Activated CD8-positive, alpha-beta memory T cell treated with anti-CD3 and anti-CD28 coated beads for 24 hours (primary cell): ENCODE results near the gene LRCOL1.

ENCODE experiments used
- DNase-seq: peaks from one replicate; pipeline ENCODE4 v3.0.0-alpha.2; 2020

Gene LRCOL1

DNA sequence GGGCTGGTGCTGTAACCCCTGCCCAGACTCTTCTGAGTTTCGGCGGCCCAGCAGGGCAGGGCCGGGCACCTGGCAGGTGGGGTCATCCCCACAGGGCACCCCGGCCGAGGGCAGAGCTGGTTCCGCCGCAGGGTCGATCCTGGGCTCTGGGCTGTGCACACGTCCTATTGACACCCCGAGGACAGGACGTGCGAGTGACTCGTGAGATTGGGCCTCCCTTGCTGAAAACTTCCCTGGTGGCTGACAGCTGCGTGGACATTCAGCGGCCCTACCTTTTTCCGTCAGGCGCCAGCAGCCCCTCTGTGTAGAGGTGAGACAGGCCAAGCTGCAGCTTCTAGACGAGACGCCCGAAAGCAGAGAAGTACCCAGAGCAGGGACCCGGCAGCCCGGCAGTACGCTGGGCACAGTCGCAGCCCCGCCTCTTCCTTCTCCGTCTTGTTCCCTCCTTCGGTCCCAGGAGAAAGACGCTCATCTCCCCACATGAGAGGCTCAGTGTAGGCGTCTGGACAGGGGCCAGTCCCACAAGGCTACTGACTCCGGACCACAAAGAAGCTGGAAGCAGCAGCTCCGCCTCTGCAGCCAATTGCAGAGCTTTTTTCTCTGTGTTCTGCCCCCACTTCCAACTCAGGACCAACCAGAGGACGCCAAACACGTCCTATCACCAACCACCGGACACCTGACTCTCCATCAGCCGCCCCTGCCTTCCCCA, at the start of gene LRCOL1:
TSS of gene LRCOL1 (minus strand) at position 532 of the 709 bp plus-strand sequence. CDS start 4,331 bp downstream, outside the sequence.
- no peak for DNase-seq

GRCh38 chr12:132660052-132660451, 49.7 kb upstream of the LRCOL1 start:
- no peak for DNase-seq

DNA sequence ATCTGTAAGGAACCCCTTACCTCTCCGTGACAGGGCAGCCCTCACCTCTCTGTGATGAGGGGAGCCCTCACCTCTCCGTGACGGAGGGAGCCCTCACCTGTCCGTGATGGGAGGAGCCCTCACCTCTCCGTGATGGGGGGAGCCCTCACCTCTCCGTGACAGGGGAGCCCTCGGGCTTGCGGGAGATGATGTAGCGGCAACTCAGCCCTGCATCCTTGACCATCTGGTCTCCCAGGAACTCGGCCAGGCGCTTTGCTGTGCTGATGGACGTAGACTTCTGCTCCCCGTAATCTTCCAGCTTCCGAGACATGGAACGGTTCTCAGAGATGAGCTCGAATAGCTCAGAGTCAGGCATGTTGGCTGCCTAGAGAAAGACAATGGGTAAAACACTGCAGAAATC, 48.8 kb upstream of the LRCOL1 start:
- DNase-seq, result no peak

DNA sequence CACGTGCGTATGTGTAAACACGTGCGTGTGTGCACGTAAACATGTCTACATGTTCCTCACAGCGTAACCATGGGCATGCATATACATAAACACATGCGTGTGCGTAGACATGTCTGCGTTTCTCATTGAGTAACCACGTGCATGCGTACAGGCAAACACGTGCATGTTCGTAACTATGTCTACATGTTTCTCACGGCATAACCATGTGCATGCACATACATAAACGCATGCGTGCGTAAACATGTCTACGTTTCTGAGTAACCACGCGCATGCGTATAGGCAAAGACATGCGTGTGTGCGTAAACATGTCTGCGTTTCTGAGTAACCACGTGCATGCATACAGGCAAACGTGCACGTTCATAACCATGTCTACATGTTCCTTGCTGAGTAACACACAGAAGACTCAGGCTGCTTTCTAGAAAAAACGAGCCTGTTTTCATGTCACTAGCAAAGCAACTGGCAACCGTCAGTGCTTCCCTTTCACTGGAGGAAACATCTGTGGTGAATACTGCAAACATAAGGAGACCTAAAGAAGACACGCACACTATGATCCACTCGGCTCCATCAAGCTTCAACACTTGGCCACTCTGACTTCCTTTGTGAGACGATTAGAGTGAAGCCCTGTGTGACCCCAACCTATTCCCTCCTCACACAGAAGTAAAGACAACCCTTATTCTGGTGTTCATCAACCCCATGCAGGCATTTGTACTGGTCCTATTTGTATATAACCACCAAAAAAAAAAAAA, 47.9 kb upstream of the LRCOL1 start:
- no peak for DNase-seq

GRCh38 chr12:132657004-132657727, 46.8 kb upstream of the LRCOL1 start:
- no peak for DNase-seq

- no peak for DNase-seq
Measured at GRCh38 chr12:132653567-132654290, 43.3 kb upstream of the LRCOL1 start.

DNA sequence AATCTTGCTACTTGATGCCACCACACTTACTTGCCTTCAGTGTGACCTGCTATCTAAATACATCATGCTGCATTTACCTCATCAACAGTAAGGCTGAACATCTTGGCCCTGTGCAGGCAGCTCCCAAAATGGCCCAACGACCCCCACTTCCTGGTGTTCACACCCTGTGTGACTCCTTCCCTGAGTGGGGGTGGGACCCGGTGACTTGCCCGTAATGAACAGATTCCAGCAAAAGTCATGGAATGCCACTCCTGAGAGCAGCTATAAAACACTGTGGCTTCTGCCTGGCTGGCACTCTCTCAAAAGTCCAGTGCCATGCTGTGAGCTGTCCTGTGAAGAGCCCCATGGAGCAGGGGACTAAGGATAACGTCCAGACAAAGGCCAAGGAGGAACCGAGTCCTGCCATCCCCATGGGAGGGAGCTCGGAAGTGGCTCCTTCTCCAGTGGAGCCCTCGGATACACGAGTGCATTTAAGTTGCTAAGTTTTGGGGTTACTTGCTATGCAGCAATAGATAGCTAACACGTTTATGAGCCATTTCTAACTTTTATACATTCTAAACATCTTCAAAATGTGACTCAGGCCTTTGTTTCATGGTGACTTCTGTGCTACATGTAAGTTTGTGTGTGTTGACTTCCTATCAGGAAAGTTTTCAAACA, 41.2 kb upstream of the LRCOL1 start:
- DNase-seq, result no peak

GRCh38 chr12:132649226-132649945, 39.0 kb upstream of the LRCOL1 start:
- no peak for DNase-seq

- no peak for DNase-seq
Measured at GRCh38 chr12:132648616-132649225, 38.3 kb upstream of the LRCOL1 start.

GRCh38 chr12:132647858-132648257, 37.5 kb upstream of the LRCOL1 start:
- DNase-seq, result no peak

DNA sequence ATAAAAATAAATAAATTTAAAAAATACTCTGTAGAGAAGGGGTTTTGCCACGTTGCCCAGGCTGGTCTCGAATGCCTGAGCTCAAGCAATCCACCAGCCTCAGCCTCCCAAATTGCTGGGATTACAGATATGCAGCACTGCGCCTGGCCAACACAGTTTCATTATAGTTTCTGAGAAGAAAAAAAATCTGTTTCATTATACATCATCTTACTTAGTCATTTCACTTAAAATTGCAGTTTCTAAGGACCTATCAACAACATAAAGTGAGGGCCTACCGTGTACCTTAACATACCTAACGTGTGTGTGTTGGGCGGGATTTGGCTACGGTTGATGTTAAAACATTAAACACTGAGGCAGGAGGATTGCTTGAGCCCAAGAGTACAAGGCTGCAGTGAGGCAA, 36.5 kb upstream of the LRCOL1 start:
- DNase-seq, result no peak

DNA sequence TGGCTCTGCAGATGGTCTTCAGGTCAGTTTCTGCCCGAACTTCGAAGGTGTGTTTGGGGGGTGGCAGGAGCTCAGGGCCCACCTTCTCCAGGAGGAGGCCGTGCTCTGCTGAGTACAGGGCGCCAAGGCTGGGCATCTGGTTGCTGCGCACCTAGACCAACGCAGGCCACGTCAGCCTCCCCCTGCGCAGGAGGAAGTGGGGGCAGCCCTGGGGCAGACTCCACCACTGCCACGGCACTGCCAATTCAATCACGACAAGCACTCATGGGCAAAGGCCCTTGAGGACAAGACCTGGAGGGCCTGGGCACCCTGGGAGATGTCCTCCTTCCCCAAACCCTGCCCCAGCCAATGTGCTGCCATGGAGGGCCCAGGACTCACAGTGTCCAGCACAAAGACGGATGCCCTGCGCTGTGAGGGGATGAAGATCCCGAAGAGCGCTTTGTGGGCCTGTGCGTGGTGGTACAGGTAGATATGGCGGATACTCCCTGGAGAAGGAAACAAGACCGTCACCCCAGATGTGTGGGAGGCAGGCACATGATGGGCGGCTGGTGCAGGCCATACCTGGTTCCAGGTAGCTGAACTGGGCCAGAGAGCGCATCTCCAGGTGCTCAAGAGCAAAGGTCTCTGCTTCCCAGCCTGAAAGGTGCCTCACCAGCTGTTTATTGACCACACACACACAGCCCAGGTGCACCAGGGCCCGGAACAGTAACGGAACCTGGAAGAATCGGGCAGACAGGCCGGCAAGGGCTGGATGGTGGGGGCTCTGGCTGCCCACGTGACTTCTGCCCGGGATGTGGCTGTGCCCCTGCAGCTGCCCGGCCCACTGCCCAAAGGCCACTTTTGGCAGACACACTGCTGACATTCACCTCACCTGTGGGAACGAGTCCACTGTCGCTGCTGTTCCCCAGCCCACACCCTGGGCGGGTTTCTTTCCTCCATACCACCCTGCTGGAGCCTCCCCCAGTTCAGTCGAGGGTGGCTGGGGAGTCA, 32.8 kb upstream of the LRCOL1 start:
- no peak for DNase-seq

- DNase-seq, result no peak
Measured at GRCh38 chr12:132641811-132642650, 31.6 kb upstream of the LRCOL1 start.

DNA sequence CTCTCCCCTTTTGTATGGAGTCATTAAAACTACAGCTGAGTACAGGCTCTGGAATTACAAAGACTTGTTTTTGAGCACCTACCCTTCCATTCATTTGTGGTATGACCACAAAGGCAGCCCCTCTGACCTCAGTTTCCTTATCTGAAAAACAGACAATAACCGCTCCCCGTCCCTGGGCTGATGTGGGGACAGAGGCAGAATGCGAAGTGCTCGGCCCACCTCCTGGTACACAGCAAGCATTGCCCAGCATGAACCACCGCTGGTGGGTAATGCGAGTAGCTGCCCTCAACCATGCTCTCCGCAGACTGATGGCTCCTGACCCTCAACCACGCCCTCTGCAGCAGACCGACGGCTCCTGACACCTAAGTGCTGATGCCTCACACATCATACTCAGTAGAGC, 30.6 kb upstream of the LRCOL1 start:
- no peak for DNase-seq

- no peak for DNase-seq
Measured at GRCh38 chr12:132639956-132640520, 29.7 kb upstream of the LRCOL1 start.

DNA sequence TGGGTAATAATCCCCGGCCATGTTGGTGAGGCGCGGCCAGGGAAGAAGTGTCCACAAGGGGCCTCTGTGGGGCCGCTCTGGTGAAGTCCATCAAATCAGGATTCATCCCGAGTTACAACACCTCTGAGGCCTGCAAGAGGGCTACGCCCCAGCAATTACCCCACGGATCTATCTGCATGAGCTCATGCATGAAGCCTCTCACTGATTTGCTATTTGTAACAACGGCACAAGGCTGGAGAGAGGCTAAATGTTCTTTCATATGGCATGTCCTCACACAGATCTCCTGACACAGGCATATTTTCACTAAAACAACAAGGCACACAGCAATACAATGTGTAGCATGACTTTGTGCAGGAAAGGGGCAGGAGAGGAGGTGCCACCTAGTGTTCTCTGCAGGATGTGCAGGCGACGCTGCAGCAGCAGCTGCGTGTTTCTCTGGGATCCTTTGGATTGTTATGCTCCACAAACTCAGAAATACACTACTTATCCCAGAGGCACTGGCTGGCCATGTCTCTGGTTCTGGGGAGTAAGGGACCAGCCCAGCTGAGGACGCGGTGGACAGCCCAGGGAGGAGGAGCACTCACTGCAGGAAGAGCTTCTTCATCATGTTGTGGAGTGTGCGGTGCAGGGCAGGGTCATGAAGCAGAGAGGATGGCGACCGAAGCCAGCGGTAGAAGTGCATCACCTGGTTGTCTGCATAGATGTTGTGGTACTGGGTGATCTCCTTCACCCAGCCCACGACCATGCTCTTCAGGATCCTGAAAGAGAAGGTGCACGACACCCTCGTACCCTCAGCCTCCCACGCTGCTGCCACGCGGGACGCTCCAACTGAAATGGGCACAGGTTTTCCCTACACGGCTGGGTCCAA, 28.4 kb upstream of the LRCOL1 start:
- no peak for DNase-seq

- no peak for DNase-seq
Measured at GRCh38 chr12:132637811-132638210, 27.4 kb upstream of the LRCOL1 start.
